ENCODE measurements around the gene BRD3OS. TPM values are rescaled to one million over a fixed set of nuclear protein-coding genes. Genes with fewer than 3 reads are reported as not detected.
"Not testable (repeated sequence)": the region's sequence is repeated elsewhere in the genome, so short reads cannot be mapped to it uniquely, and the experiment has no call there.

BRD3OS gene
- total and polyA plus RNA-seq, 2 of the 13 experiments (the other 11 are each of a cell fraction or from before 2014, with no cell fraction given), result 4.9 to 5.7 TPM

DNA sequence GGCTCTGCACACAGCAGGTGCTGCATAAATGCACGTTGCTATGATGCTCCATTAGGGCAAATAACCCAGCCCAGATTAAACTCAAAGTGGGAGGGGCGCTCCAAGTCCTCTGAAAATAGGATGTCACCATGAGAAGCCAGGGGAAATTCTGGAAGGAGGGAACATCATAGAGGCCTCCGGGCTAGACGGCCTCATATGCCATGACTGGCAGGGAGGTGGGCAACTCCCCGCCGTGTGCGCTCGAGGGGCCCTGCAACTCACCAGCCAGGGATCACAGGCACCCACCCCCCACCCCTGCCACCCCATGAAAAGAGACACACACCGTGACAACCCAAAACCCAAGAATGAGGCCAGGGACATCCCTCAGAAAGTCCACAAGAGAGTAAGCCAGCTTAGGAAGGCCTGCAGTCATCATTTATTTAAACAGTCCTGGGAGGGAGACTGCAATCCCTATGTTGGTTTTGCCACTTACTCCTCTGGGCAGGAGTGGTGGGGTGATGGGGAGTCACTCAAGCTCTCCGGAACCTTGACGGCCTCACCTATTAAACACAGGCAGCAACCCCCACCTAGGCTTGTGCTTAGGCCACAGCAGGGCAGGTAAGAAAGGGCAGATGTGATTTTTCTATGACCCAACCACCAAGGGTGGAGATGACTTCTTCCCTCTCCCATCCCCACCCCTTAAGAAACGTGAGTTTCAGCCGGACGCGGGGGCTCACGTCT, 37.2 kb upstream of the BRD3OS start:
- H3K9ac ChIP-seq (ENCODE audit: insufficient read depth, low read depth, low read length), result no peak overlapping the region
- H3K36me3 ChIP-seq (replicated peaks in 1 of 2; ENCODE audit: control insufficient read depth in 1 of 2, insufficient read depth in 2 of 2, low read length in 2 of 2), result peaks cover 4 to 16% of the 10 kb centered on the region in 2 experiments; a peak in 4 of 5 replicates
- in situ Hi-C loops (cut with HindIII; ENCODE audit: extremely low pct_ligation_motif_present, low pct_unique_long_range_greater_than_20kb) (no loop called here), intact Hi-C loops (cut with micrococcal nuclease; ENCODE audit: unreplicated experiment) (no loop called here)
- FAIRE-seq (no peak), ATAC-seq (no peak), DNase-seq (ENCODE audit: low spot score) (no peak)
- CTCF ChIA-PET (ENCODE audit: low intra/inter-chr PET ratio, low total read pairs), result no interaction called here
- WGBS (ENCODE audit: low lambda C conversion rate), result 85% methylated on average over 13 of the region's 16 CpGs
- no peaks in the 10 kb centered on the region for H3K9me3 ChIP-seq (ENCODE audit: low read length)
- H3K4me3 ChIP-seq (replicated peaks in 1 of 3; ENCODE audit: insufficient read depth in 1 of 3, low read depth in 2 of 3, low read length in 3 of 3), result no peak overlapping the region
- BruUV-seq (replicated peaks), result no TSS peak
- no peaks in the 10 kb centered on the region for H3K27me3 ChIP-seq (ENCODE audit: control insufficient read depth in 1 of 2, insufficient read depth in 2 of 2, low read length in 2 of 2)
- no peak overlapping the region for H3K4me2 ChIP-seq (ENCODE audit: low read depth, low read length)
- H3K27ac ChIP-seq (ENCODE audit: extremely low read length, insufficient read depth, low read length), result no peak overlapping the region
- peaks cover 47% of the 10 kb centered on the region for H4K20me1 ChIP-seq (ENCODE audit: insufficient read depth, low read length)
- TF ChIP-seq ZNF839 (CRISPR knock-in tag; IDR thresholded peaks at IDR 0.05; ENCODE audit: borderline replicate concordance) (no peak), ZKSCAN8 (CRISPR knock-in tag; IDR thresholded peaks at IDR 0.05; ENCODE audit: borderline replicate concordance) (peak; percentile 80; the same call in 1 of the 2 replicates)
- POLR2A ChIA-PET, result interaction anchor here (1.0 to 4.4 kb wide), 2 partner anchors 8 to 102 kb away, joined by 3 to 24 read pairs; no protein-coding TSS in a partner anchor
- H3K79me2 ChIP-seq (ENCODE audit: insufficient read depth, low read length), result peaks cover 84% of the 10 kb centered on the region
- H2AFZ ChIP-seq (ENCODE audit: low read length), result no peak overlapping the region
- peaks cover 49% of the 10 kb centered on the region for H3K4me1 ChIP-seq (ENCODE audit: insufficient read depth, low read length)

DNA sequence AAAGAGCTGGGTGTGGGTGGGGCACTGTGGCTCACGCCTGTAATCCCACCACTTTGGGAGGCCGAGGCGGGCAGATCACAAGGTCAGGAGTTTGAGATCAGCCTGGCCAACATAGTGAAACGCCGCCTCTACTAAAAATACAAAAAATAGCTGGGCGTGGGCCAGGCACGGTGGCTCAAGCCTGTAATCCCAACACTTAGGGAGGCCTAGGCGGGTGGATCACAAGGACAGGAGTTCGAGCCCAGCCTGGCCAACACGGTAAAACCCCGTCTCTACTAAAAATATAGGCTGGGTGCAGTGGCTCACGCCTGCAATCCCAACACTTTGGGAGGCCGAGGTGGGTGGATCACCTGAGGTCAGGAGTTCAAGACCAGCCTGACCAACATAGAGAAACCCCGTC, 36.5 kb upstream of the BRD3OS start:
- BruUV-seq (replicated peaks); H3K27ac ChIP-seq (ENCODE audit: extremely low read length, insufficient read depth, low read length); ATAC-seq; in situ Hi-C loops (cut with HindIII; ENCODE audit: extremely low pct_ligation_motif_present, low pct_unique_long_range_greater_than_20kb); H3K9me3 ChIP-seq (ENCODE audit: low read length); intact Hi-C loops (cut with micrococcal nuclease; ENCODE audit: unreplicated experiment); DNase-seq (ENCODE audit: low spot score); H3K4me2 ChIP-seq (ENCODE audit: low read depth, low read length); FAIRE-seq; H3K9ac ChIP-seq (ENCODE audit: insufficient read depth, low read depth, low read length); H3K4me3 ChIP-seq (replicated peaks in 1 of 3; ENCODE audit: insufficient read depth in 1 of 3, low read depth in 2 of 3, low read length in 3 of 3); H2AFZ ChIP-seq (ENCODE audit: low read length); CTCF ChIA-PET (ENCODE audit: low intra/inter-chr PET ratio, low total read pairs); H3K27me3 ChIP-seq (ENCODE audit: control insufficient read depth in 1 of 2, insufficient read depth in 2 of 2, low read length in 2 of 2): not testable (repeated sequence)
- POLR2A ChIA-PET, result interaction anchor here (1.0 to 4.4 kb wide), 2 partner anchors 9 to 103 kb away, joined by 3 to 24 read pairs; no protein-coding TSS in a partner anchor
- peaks cover 45% of the 10 kb centered on the region for H4K20me1 ChIP-seq (ENCODE audit: insufficient read depth, low read length)
- peaks cover 53% of the 10 kb centered on the region for H3K4me1 ChIP-seq (ENCODE audit: insufficient read depth, low read length)
- peaks cover 78% of the 10 kb centered on the region for H3K79me2 ChIP-seq (ENCODE audit: insufficient read depth, low read length)
- peaks cover 4 to 16% of the 10 kb centered on the region in 2 experiments; a peak in 4 of 5 replicates for H3K36me3 ChIP-seq (replicated peaks in 1 of 2; ENCODE audit: control insufficient read depth in 1 of 2, insufficient read depth in 2 of 2, low read length in 2 of 2)
- WGBS (ENCODE audit: low lambda C conversion rate), result 91% methylated on average over 14 of the region's 14 CpGs
